H1 (cell line): ENCODE measurements around the gene MIB1. TPM values are rescaled to one million over a fixed set of nuclear protein-coding genes. Genes with fewer than 3 reads are reported as not detected.

ENCODE experiments used
- CBX5 ChIP-seq: fragments of 300-800, 300-1000 bp; sonication (generic); IDR thresholded peaks from 2 replicates; pipeline ENCODE4 v1.7.1; 2016; ENCODE audit warnings: antibody characterized with exemption, low read length, low read depth
- CEBPB ChIP-seq: IDR thresholded peaks from 2 replicates; pipeline ENCODE4 v1.6.1; 2012; ENCODE audit warnings: low read depth, low read length
- E2F6 ChIP-seq: IDR thresholded peaks from 2 replicates; pipeline ENCODE4 v1.6.1; 2012; ENCODE audit warnings: inconsistent platforms
- HDAC2 ChIP-seq, 2 experiments: fragments of 300-600 bp in 1 of 2; sonication (generic) in 1 of 2; IDR thresholded peaks; 2 replicates each; pipeline ENCODE4 v1.6.1; 2011 to 2012; ENCODE audit warnings: low read depth in 2 of 2, low read length in 2 of 2, mild to moderate bottlenecking in 2 of 2, moderate library complexity in 2 of 2, borderline replicate concordance in 1 of 2, inconsistent platforms in 1 of 2
- SUZ12 ChIP-seq: fragments of 200-600 bp; sonication (generic); IDR thresholded peaks from 2 replicates; pipeline ENCODE4 v1.6.1; 2012; ENCODE audit warnings: mild to moderate bottlenecking, inconsistent platforms, low read length, moderate library complexity, mixed read lengths
- polyA plus RNA-seq, 7 experiments: library from polyadenylated mRNA; depleted of rRNA in 3 of 7; stranded (reverse) in 5 of 7; unstranded in 2 of 7; fragments of >200 nt in 5 of 7; fragments of 200-250 nt in 2 of 7; gene quantifications; 1 replicate in 5 of 7; 2 replicates in 1 of 7; 4 replicates in 1 of 7; pipeline versions ENCODE4 v1.2.1 to v1.2.3, GENCODE V29; 2011 to 2013; ENCODE audit warnings: missing spikeins in 2 of 7, mixed read lengths in 2 of 7
- total RNA-seq: library from RNA; stranded (reverse); fragmentation: NEBNext Ultra II Directional; extraction: Animal tissue kit (Norgen Biotek cat#: 25700); gene quantifications from 2 replicates; pipeline ENCODE4 v1.2.1, GENCODE V29; 2021

The MIB1 gene
- total and polyA plus RNA-seq, 2 of the 8 experiments (the other 6 are each of a cell fraction or from before 2014, with no cell fraction given), result 8.2 to 60.3 TPM

GRCh38 chr18:21914739-21915319 lies 174.2 kb downstream of the MIB1 start (continued):
- TF ChIP-seq CEBPB (no peak), CBX5 (no peak), E2F6 (no peak), SUZ12 (no peak), HDAC2 (IDR thresholded peaks at IDR 0.05; ENCODE audit: borderline replicate concordance in 1 of 2, low read depth in 2 of 2, low read length in 2 of 2) (no peak)
